IMR-90 (cell line): ENCODE results near the gene MMUT. TPM values are rescaled to one million over a fixed set of nuclear protein-coding genes. Genes with fewer than 3 reads are reported as not detected.

Source experiments
- ATAC-seq: fragments of 200-7000 bp; cut with Tn5 transposase; 2 replicates; pipeline ENCODE4 v1.9.1; 2020; ENCODE audit warnings: low read depth, mild to moderate bottlenecking, moderate library complexity
- BruUV-seq: library from RNA; stranded (reverse); fragments of 400-500 nt; replicated peaks from 2 replicates; lab custom pipeline; 2021; lab: Mats Ljungman, UMichigan
- CTCF ChIA-PET: fragments of 300-600 bp; formaldehyde crosslinking; extraction: SDS; loops from one replicate; lab custom pipeline; 2021; ENCODE audit warnings: antibody characterized with exemption; lab: Yijun Ruan, JAX
- POLR2A ChIA-PET: fragments of 300-600 bp; sonication (Branson Sonifier 250); formaldehyde crosslinking; loops from one replicate; lab custom pipeline; 2022; ENCODE audit warnings: antibody characterized with exemption; ENCODE audit not compliant: unreplicated experiment; lab: Charles Lee
- DNase-seq: peaks from one replicate; pipeline ENCODE4 v3.0.0; 2013
- H2AFZ ChIP-seq: replicated peaks from 2 replicates; pipeline ENCODE3; 2013; ENCODE audit warnings: low read length, mild to moderate bottlenecking; ENCODE audit not compliant: poor library complexity
- H2AK5ac ChIP-seq: 2 replicates; pipeline ENCODE4 v1.6.1; 2013; ENCODE audit warnings: low read depth, low read length, inconsistent platforms
- H2AK9ac ChIP-seq: replicated peaks from 2 replicates; pipeline ENCODE3; 2013; ENCODE audit warnings: mild to moderate bottlenecking, low read depth, low read length, moderate library complexity; ENCODE audit not compliant: poor library complexity
- H2BK120ac ChIP-seq: 2 replicates; pipeline ENCODE4 v1.6.1; 2013; ENCODE audit warnings: low read depth, low read length, inconsistent platforms
- H2BK15ac ChIP-seq: 3 replicates; pipeline ENCODE4 v1.6.1; 2013; ENCODE audit warnings: low read depth, low read length, inconsistent platforms
- H2BK20ac ChIP-seq: 2 replicates; pipeline ENCODE4 v1.6.1; 2013; ENCODE audit warnings: low read depth, mild to moderate bottlenecking, inconsistent platforms, low read length, moderate library complexity
- H2BK5ac ChIP-seq: 2 replicates; pipeline ENCODE4 v1.6.1; 2013; ENCODE audit warnings: mild to moderate bottlenecking, low read depth, low read length, inconsistent platforms; ENCODE audit not compliant: poor library complexity, severe bottlenecking
- H3K14ac ChIP-seq: replicated peaks from 2 replicates; pipeline ENCODE4 v1.6.1; 2013; ENCODE audit warnings: low read depth, low read length, inconsistent platforms
- H3K18ac ChIP-seq: 2 replicates; pipeline ENCODE4 v1.6.1; 2013; ENCODE audit warnings: low read depth, low read length, control low read depth
- H3K23ac ChIP-seq: 2 replicates; pipeline ENCODE4 v1.6.1; 2013; ENCODE audit warnings: low read depth, low read length, inconsistent platforms
- H3K27ac ChIP-seq: 2 replicates; pipeline ENCODE4 v1.5.1; 2013; ENCODE audit warnings: mild to moderate bottlenecking, control low read depth, low read length; ENCODE audit not compliant: insufficient read depth
- H3K27me3 ChIP-seq: 2 replicates; pipeline ENCODE4 v1.6.1; 2013; ENCODE audit warnings: low read length; ENCODE audit not compliant: control insufficient read depth, insufficient read depth
- H3K36me3 ChIP-seq: 2 replicates; pipeline ENCODE4 v1.6.1; 2013; ENCODE audit warnings: low read length, mixed read lengths; ENCODE audit not compliant: control insufficient read depth, insufficient read depth
- H3K4ac ChIP-seq: 2 replicates; pipeline ENCODE4 v1.6.1; 2013; ENCODE audit warnings: low read depth, low read length, inconsistent platforms
- H3K4me1 ChIP-seq: 2 replicates; pipeline ENCODE4 v1.6.1; 2013; ENCODE audit warnings: low read length, mixed read lengths; ENCODE audit not compliant: control insufficient read depth, insufficient read depth
- H3K4me2 ChIP-seq: 2 replicates; pipeline ENCODE4 v1.6.1; 2013; ENCODE audit warnings: low read depth, mild to moderate bottlenecking, control low read depth, low read length, moderate library complexity
- H3K4me3 ChIP-seq: 2 replicates; pipeline ENCODE4 v1.5.1; 2013; ENCODE audit warnings: low read depth, mild to moderate bottlenecking, control low read depth, low read length, moderate library complexity; ENCODE audit not compliant: insufficient read depth
- H3K56ac ChIP-seq: 2 replicates; pipeline ENCODE4 v1.6.1; 2013; ENCODE audit warnings: low read length, inconsistent platforms; ENCODE audit not compliant: insufficient read depth; ENCODE audit errors: extremely low read depth
- H3K79me1 ChIP-seq, 2 experiments: 2 replicates each; pipeline ENCODE4 v1.6.1; 2013; ENCODE audit warnings: low read length in 2 of 2, inconsistent platforms in 1 of 2, low read depth in 1 of 2
- H3K9ac ChIP-seq: 2 replicates; pipeline ENCODE4 v1.6.1; 2013; ENCODE audit warnings: low read depth, low read length, control low read depth
- H3K9me1 ChIP-seq: 2 replicates; pipeline ENCODE4 v1.6.1; 2013; ENCODE audit warnings: low read length, inconsistent platforms; ENCODE audit not compliant: insufficient read depth
- H3K9me3 ChIP-seq: 2 replicates; pipeline ENCODE4 v1.6.1; 2013; ENCODE audit warnings: low read length; ENCODE audit not compliant: control insufficient read depth, insufficient read depth
- H4K20me1 ChIP-seq: 2 replicates; pipeline ENCODE4 v1.6.1; 2013; ENCODE audit warnings: low read length, inconsistent platforms; ENCODE audit not compliant: insufficient read depth
- H4K5ac ChIP-seq: 2 replicates; pipeline ENCODE4 v1.6.1; 2013; ENCODE audit warnings: mild to moderate bottlenecking, low read depth, low read length, control low read depth
- H4K8ac ChIP-seq, 2 experiments: 2 replicates each; pipeline ENCODE4 v1.6.1; 2013; ENCODE audit warnings: low read depth in 2 of 2, low read length in 2 of 2, control low read depth in 1 of 2, inconsistent platforms in 1 of 2
- H4K91ac ChIP-seq: 2 replicates; pipeline ENCODE4 v1.6.1; 2013; ENCODE audit warnings: low read depth, low read length, inconsistent platforms; ENCODE audit not compliant: insufficient read depth
- RAD21 ChIP-seq: IDR thresholded peaks from 2 replicates; pipeline ENCODE4 v1.6.1; 2012; ENCODE audit warnings: low read length, improper control_type of control experiment
- RFX5 ChIP-seq: IDR thresholded peaks from 2 replicates; pipeline ENCODE4 v1.8.0; 2012; ENCODE audit warnings: low read depth, mild to moderate bottlenecking, low read length, moderate library complexity
- WGBS, 2 experiments: methylation state at CpG; one replicate each; pipeline versions ENCODE4 v1.1.5 to v1.1.7; 2013; ENCODE audit warnings: missing lambda C conversion rate in 2 of 2; ENCODE audit not compliant: insufficient read length in 1 of 2; ENCODE audit errors: extremely low coverage in 2 of 2; 5-methylcytosine and 5-hydroxymethylcytosine counted together
- dilution Hi-C: fragments of 300-500 bp; cut with HindIII; formaldehyde crosslinking; loops from one replicate; pipeline ENCODE4 v1.14.3; 2018; ENCODE audit warnings: low sequenced_read_pairs; ENCODE audit not compliant: unreplicated experiment
- in situ Hi-C: fragments of 300-500 bp; cut with MboI; formaldehyde crosslinking; loops from 3 replicates; pipeline ENCODE4 v1.14.3; 2019; ENCODE audit warnings: low sequenced_read_pairs, inconsistent platforms, mixed read lengths
- intact Hi-C: fragments of 100-400 bp; cut with micrococcal nuclease; formaldehyde crosslinking; loops from 2 replicates; pipeline ENCODE4 v1.10.0; 2022
- polyA plus RNA-seq, 3 experiments: library from polyadenylated mRNA; depleted of rRNA; stranded (reverse); fragments of >200 nt; gene quantifications; 2 replicates each; pipeline ENCODE4 v1.2.3, GENCODE V29; 2012; ENCODE audit warnings: low replicate concordance in 1 of 3
- total RNA-seq: library from RNA; depleted of rRNA; stranded (reverse); fragments of >200 nt; gene quantifications from 2 replicates; pipeline ENCODE4 v1.2.3, GENCODE V29; 2012

The MMUT gene
- total and polyA plus RNA-seq, 2 of the 4 experiments (the other 2 are of a cell fraction): 10.6 to 11.7 TPM

DNA sequence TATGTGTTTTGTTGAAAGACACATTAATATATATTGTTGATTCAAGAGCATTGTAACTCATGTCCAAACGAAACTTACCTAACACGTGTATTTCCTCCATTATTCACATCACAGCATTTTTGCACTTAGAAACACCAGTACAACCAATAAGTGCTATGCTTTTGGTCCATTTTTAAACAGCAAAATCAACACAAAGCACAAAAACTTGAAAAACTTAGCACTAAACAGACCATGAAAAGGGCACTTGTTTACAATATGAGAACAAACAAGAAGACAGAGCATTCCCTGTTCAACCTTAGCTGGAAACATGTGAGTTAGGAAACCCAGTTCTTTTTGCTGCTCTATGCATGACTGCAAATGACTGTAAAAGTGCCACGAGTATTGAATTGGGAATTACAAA, 46.3 kb upstream of the MMUT start:
- WGBS, 2 experiments: no CpG with 5 or more reads among the region's 3 CpGs

More for the DNA sequence above, 46.3 kb upstream of the MMUT start:
- Histone ChIP-seq H3K18ac (no peak overlapping the region), H4K91ac (no peak overlapping the region), H2AK5ac (no peak overlapping the region), H3K9ac (no peak overlapping the region), H2AFZ (no peak overlapping the region), H2AK9ac (no peak overlapping the region), H3K9me1 (no peaks in the 10 kb centered on the region), H3K23ac (no peak overlapping the region), H3K27ac (no peak overlapping the region), H3K14ac (no peak overlapping the region), H4K20me1 (no peaks in the 10 kb centered on the region), H3K4ac (no peak overlapping the region), H3K4me2 (no peak overlapping the region), H2BK15ac (no peak overlapping the region), H4K5ac (no peak overlapping the region), H3K56ac (no peak overlapping the region), H2BK120ac (no peak overlapping the region), H3K27me3 (no peaks in the 10 kb centered on the region), H3K4me1 (no peaks in the 10 kb centered on the region), H2BK20ac (no peak overlapping the region), H3K4me3 (no peak overlapping the region), H3K79me1 (no peaks in the 10 kb centered on the region), H3K36me3 (no peaks in the 10 kb centered on the region), H4K8ac (no peak overlapping the region), H3K9me3 (no peaks in the 10 kb centered on the region), H2BK5ac (no peak overlapping the region)
- DNase-seq (no peak), ATAC-seq (no peak)
- dilution Hi-C loops: no loop called here
- intact Hi-C loops: no loop called here
- no peak for TF ChIP-seq RAD21
- TF ChIP-seq RFX5: no peak
- ChIA-PET POLR2A (no interaction called here), CTCF (no interaction called here)
- no TSS peak for BruUV-seq
- in situ Hi-C loops: no loop called here
